IMR-90 (cell line): ENCODE data around the gene DNAI7. TPM values are rescaled to one million over a fixed set of nuclear protein-coding genes. Genes with fewer than 3 reads are reported as not detected.

ENCODE experiments used
- ATAC-seq: fragments of 200-7000 bp; cut with Tn5 transposase; 2 replicates; pipeline ENCODE4 v1.9.1; 2020; ENCODE audit warnings: low read depth, mild to moderate bottlenecking, moderate library complexity
- BruUV-seq: library from RNA; stranded (reverse); fragments of 400-500 nt; replicated peaks from 2 replicates; lab custom pipeline; 2021; lab: Mats Ljungman, UMichigan
- CTCF ChIA-PET: fragments of 300-600 bp; formaldehyde crosslinking; extraction: SDS; loops from one replicate; lab custom pipeline; 2021; ENCODE audit warnings: antibody characterized with exemption; lab: Yijun Ruan, JAX
- POLR2A ChIA-PET: fragments of 300-600 bp; sonication (Branson Sonifier 250); formaldehyde crosslinking; loops from one replicate; lab custom pipeline; 2022; ENCODE audit warnings: antibody characterized with exemption; ENCODE audit not compliant: unreplicated experiment; lab: Charles Lee
- DNase-seq: peaks from one replicate; pipeline ENCODE4 v3.0.0; 2013
- H2AFZ ChIP-seq: replicated peaks from 2 replicates; pipeline ENCODE3; 2013; ENCODE audit warnings: low read length, mild to moderate bottlenecking; ENCODE audit not compliant: poor library complexity
- H2AK5ac ChIP-seq: 2 replicates; pipeline ENCODE4 v1.6.1; 2013; ENCODE audit warnings: low read depth, low read length, inconsistent platforms
- H2AK9ac ChIP-seq: replicated peaks from 2 replicates; pipeline ENCODE3; 2013; ENCODE audit warnings: mild to moderate bottlenecking, low read depth, low read length, moderate library complexity; ENCODE audit not compliant: poor library complexity
- H2BK120ac ChIP-seq: 2 replicates; pipeline ENCODE4 v1.6.1; 2013; ENCODE audit warnings: low read depth, low read length, inconsistent platforms
- H2BK15ac ChIP-seq: 3 replicates; pipeline ENCODE4 v1.6.1; 2013; ENCODE audit warnings: low read depth, low read length, inconsistent platforms
- H2BK20ac ChIP-seq: 2 replicates; pipeline ENCODE4 v1.6.1; 2013; ENCODE audit warnings: low read depth, mild to moderate bottlenecking, inconsistent platforms, low read length, moderate library complexity
- H2BK5ac ChIP-seq: 2 replicates; pipeline ENCODE4 v1.6.1; 2013; ENCODE audit warnings: mild to moderate bottlenecking, low read depth, low read length, inconsistent platforms; ENCODE audit not compliant: poor library complexity, severe bottlenecking
- H3K14ac ChIP-seq: replicated peaks from 2 replicates; pipeline ENCODE4 v1.6.1; 2013; ENCODE audit warnings: low read depth, low read length, inconsistent platforms
- H3K18ac ChIP-seq: 2 replicates; pipeline ENCODE4 v1.6.1; 2013; ENCODE audit warnings: low read depth, low read length, control low read depth
- H3K23ac ChIP-seq: 2 replicates; pipeline ENCODE4 v1.6.1; 2013; ENCODE audit warnings: low read depth, low read length, inconsistent platforms
- H3K27ac ChIP-seq: 2 replicates; pipeline ENCODE4 v1.5.1; 2013; ENCODE audit warnings: mild to moderate bottlenecking, control low read depth, low read length; ENCODE audit not compliant: insufficient read depth
- H3K27me3 ChIP-seq: 2 replicates; pipeline ENCODE4 v1.6.1; 2013; ENCODE audit warnings: low read length; ENCODE audit not compliant: control insufficient read depth, insufficient read depth
- H3K36me3 ChIP-seq: 2 replicates; pipeline ENCODE4 v1.6.1; 2013; ENCODE audit warnings: low read length, mixed read lengths; ENCODE audit not compliant: control insufficient read depth, insufficient read depth
- H3K4ac ChIP-seq: 2 replicates; pipeline ENCODE4 v1.6.1; 2013; ENCODE audit warnings: low read depth, low read length, inconsistent platforms
- H3K4me1 ChIP-seq: 2 replicates; pipeline ENCODE4 v1.6.1; 2013; ENCODE audit warnings: low read length, mixed read lengths; ENCODE audit not compliant: control insufficient read depth, insufficient read depth
- H3K4me2 ChIP-seq: 2 replicates; pipeline ENCODE4 v1.6.1; 2013; ENCODE audit warnings: low read depth, mild to moderate bottlenecking, control low read depth, low read length, moderate library complexity
- H3K4me3 ChIP-seq: 2 replicates; pipeline ENCODE4 v1.5.1; 2013; ENCODE audit warnings: low read depth, mild to moderate bottlenecking, control low read depth, low read length, moderate library complexity; ENCODE audit not compliant: insufficient read depth
- H3K56ac ChIP-seq: 2 replicates; pipeline ENCODE4 v1.6.1; 2013; ENCODE audit warnings: low read length, inconsistent platforms; ENCODE audit not compliant: insufficient read depth; ENCODE audit errors: extremely low read depth
- H3K79me1 ChIP-seq, 2 experiments: 2 replicates each; pipeline ENCODE4 v1.6.1; 2013; ENCODE audit warnings: low read length in 2 of 2, inconsistent platforms in 1 of 2, low read depth in 1 of 2
- H3K9ac ChIP-seq: 2 replicates; pipeline ENCODE4 v1.6.1; 2013; ENCODE audit warnings: low read depth, low read length, control low read depth
- H3K9me1 ChIP-seq: 2 replicates; pipeline ENCODE4 v1.6.1; 2013; ENCODE audit warnings: low read length, inconsistent platforms; ENCODE audit not compliant: insufficient read depth
- H3K9me3 ChIP-seq: 2 replicates; pipeline ENCODE4 v1.6.1; 2013; ENCODE audit warnings: low read length; ENCODE audit not compliant: control insufficient read depth, insufficient read depth
- H4K20me1 ChIP-seq: 2 replicates; pipeline ENCODE4 v1.6.1; 2013; ENCODE audit warnings: low read length, inconsistent platforms; ENCODE audit not compliant: insufficient read depth
- H4K5ac ChIP-seq: 2 replicates; pipeline ENCODE4 v1.6.1; 2013; ENCODE audit warnings: mild to moderate bottlenecking, low read depth, low read length, control low read depth
- H4K8ac ChIP-seq, 2 experiments: 2 replicates each; pipeline ENCODE4 v1.6.1; 2013; ENCODE audit warnings: low read depth in 2 of 2, low read length in 2 of 2, control low read depth in 1 of 2, inconsistent platforms in 1 of 2
- H4K91ac ChIP-seq: 2 replicates; pipeline ENCODE4 v1.6.1; 2013; ENCODE audit warnings: low read depth, low read length, inconsistent platforms; ENCODE audit not compliant: insufficient read depth
- BHLHE40 ChIP-seq: fragments of 150-350 bp; IDR thresholded peaks from 2 replicates; pipeline ENCODE4 v1.6.1; 2016; ENCODE audit warnings: mild to moderate bottlenecking, low read depth, low read length
- CEBPB ChIP-seq: IDR thresholded peaks from 2 replicates; pipeline ENCODE4 v1.6.1; 2012; ENCODE audit warnings: low read depth, low read length, improper control_type of control experiment
- CHD1 ChIP-seq: IDR thresholded peaks from 2 replicates; pipeline ENCODE4 v1.6.1; 2012; ENCODE audit warnings: low read depth, low read length, improper control_type of control experiment
- FOS ChIP-seq: fragments of 150-350 bp; IDR thresholded peaks from 2 replicates; pipeline ENCODE4 v1.6.1; 2016; ENCODE audit warnings: low read depth, low read length
- MAFK ChIP-seq: IDR thresholded peaks from 2 replicates; pipeline ENCODE4 v1.6.1; 2012; ENCODE audit warnings: low read depth, low read length, improper control_type of control experiment
- MAZ ChIP-seq: IDR thresholded peaks from 2 replicates; pipeline ENCODE4 v1.6.1; 2012; ENCODE audit warnings: low read depth, mild to moderate bottlenecking, low read length, improper control_type of control experiment, moderate library complexity, borderline replicate concordance
- MXI1 ChIP-seq: IDR thresholded peaks from 2 replicates; pipeline ENCODE4 v1.6.1; 2012; ENCODE audit warnings: low read depth, mild to moderate bottlenecking, low read length, moderate library complexity, borderline replicate concordance
- NFE2L2 ChIP-seq: fragments of 150-350 bp; IDR thresholded peaks from 2 replicates; pipeline ENCODE4 v1.6.1; 2016; ENCODE audit warnings: low read depth, mild to moderate bottlenecking, low read length
- POLR2A ChIP-seq: IDR thresholded peaks from 2 replicates; pipeline ENCODE4 v1.6.1; 2012; ENCODE audit warnings: mild to moderate bottlenecking, low read depth, low read length
- RAD21 ChIP-seq: IDR thresholded peaks from 2 replicates; pipeline ENCODE4 v1.6.1; 2012; ENCODE audit warnings: low read length, improper control_type of control experiment
- RCOR1 ChIP-seq: IDR thresholded peaks from 2 replicates; pipeline ENCODE4 v1.6.1; 2012; ENCODE audit warnings: mild to moderate bottlenecking, low read length, improper control_type of control experiment; ENCODE audit not compliant: insufficient replicate concordance
- RFX5 ChIP-seq: IDR thresholded peaks from 2 replicates; pipeline ENCODE4 v1.8.0; 2012; ENCODE audit warnings: low read depth, mild to moderate bottlenecking, low read length, moderate library complexity
- SMC3 ChIP-seq: fragments of 150-350 bp; IDR thresholded peaks from 2 replicates; pipeline ENCODE4 v1.6.1; 2016; ENCODE audit warnings: low read depth, mild to moderate bottlenecking, antibody characterized with exemption, low read length, moderate library complexity
- whole genome bisulfite sequencing, 2 experiments: methylation state at CpG; one replicate each; pipeline versions ENCODE4 v1.1.5 to v1.1.7; 2013; ENCODE audit warnings: missing lambda C conversion rate in 2 of 2; ENCODE audit not compliant: insufficient read length in 1 of 2; ENCODE audit errors: extremely low coverage in 2 of 2; 5-methylcytosine and 5-hydroxymethylcytosine counted together
- dilution Hi-C: fragments of 300-500 bp; cut with HindIII; formaldehyde crosslinking; loops from one replicate; pipeline ENCODE4 v1.14.3; 2018; ENCODE audit warnings: low sequenced_read_pairs; ENCODE audit not compliant: unreplicated experiment
- in situ Hi-C: fragments of 300-500 bp; cut with MboI; formaldehyde crosslinking; loops from 3 replicates; pipeline ENCODE4 v1.14.3; 2019; ENCODE audit warnings: low sequenced_read_pairs, inconsistent platforms, mixed read lengths
- intact Hi-C: fragments of 100-400 bp; cut with micrococcal nuclease; formaldehyde crosslinking; loops from 2 replicates; pipeline ENCODE4 v1.10.0; 2022
- polyA plus RNA-seq, 3 experiments: library from polyadenylated mRNA; depleted of rRNA; stranded (reverse); fragments of >200 nt; gene quantifications; 2 replicates each; pipeline ENCODE4 v1.2.3, GENCODE V29; 2012; ENCODE audit warnings: low replicate concordance in 1 of 3
- total RNA-seq: library from RNA; depleted of rRNA; stranded (reverse); fragments of >200 nt; gene quantifications from 2 replicates; pipeline ENCODE4 v1.2.3, GENCODE V29; 2012
- TF ChIP-seq, protein P1 (sequence below): conservative IDR thresholded peaks from 2 replicates; pipeline ENCODE4 v1.5.1; 2012; ENCODE audit warnings: mild to moderate bottlenecking, low read depth, low read length, improper control_type of control experiment
- TF ChIP-seq, protein P2 (sequence below): fragments of 150-350 bp; IDR thresholded peaks from 2 replicates; pipeline ENCODE4 v1.6.1; 2017; ENCODE audit warnings: mild to moderate bottlenecking, antibody characterized with exemption, low read length, low read depth

Gene DNAI7
- total and polyA plus RNA-seq, 2 of the 4 experiments (the other 2 are of a cell fraction), result under 0.01 to 0.07 TPM

DNA sequence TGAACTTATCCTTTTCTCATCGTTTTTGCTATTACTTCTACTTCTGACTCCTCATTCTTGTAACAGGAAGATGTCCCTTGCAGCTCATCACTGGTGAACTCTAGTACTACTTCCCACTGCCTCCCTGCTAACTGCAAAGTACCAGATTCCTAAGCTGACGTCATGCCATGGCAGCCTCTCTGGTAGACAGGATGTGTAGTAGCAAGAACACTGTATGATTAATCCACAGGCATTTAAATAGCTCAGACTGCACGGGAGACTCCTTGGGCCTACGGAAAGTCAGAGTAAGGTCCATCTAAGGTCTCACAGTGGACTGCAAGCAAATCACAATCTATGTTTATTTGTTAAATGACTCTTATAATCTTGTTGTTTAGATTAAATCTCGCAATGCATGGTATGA, 43.5 kb downstream of the DNAI7 start:
- no peak overlapping the region for H2AK5ac ChIP-seq
- peak overlapping the region; percentile 61 for H4K91ac ChIP-seq
- no peak overlapping the region for H2AFZ ChIP-seq
- H3K79me1 ChIP-seq, result no peaks in the 10 kb centered on the region
- H2AK9ac ChIP-seq, result no peak overlapping the region
- intact Hi-C loops (no loop called here), dilution Hi-C loops (no loop called here), in situ Hi-C loops (no loop called here)
- no TSS peak for BruUV-seq
- peak overlapping the region; percentile 35; the same call in 1 of the 2 replicates for H3K9ac ChIP-seq
- peak overlapping the region; percentile 96 for H2BK5ac ChIP-seq
- POLR2A ChIA-PET, result interaction anchor here (0.6 kb wide), 1 partner anchor 122 kb away, joined by 3 read pairs; no protein-coding TSS in a partner anchor
- peak overlapping the region; percentile 47; the same call in 1 of the 2 replicates for H3K4ac ChIP-seq
- no peaks in the 10 kb centered on the region for H3K9me3 ChIP-seq
- H4K20me1 ChIP-seq, result no peaks in the 10 kb centered on the region
- peak overlapping the region; percentile 75 for H3K14ac ChIP-seq
- peak overlapping the region; percentile 57; the same call in 2 of the 3 replicates for H2BK15ac ChIP-seq
- H3K27me3 ChIP-seq, result no peaks in the 10 kb centered on the region
- peak overlapping the region; percentile 70 for H3K56ac ChIP-seq
- peak overlapping the region; percentile 6 to 88; a peak in 3 of 4 replicates for H4K8ac ChIP-seq
- peak overlapping the region; percentile 78; the same call in 1 of the 2 replicates for H3K23ac ChIP-seq
- peak; percentile 98 for ATAC-seq
- peak overlapping the region; percentile 96 for H2BK120ac ChIP-seq
- no peaks in the 10 kb centered on the region for H3K36me3 ChIP-seq
- peak overlapping the region; percentile 95 for H2BK20ac ChIP-seq
- H3K4me2 ChIP-seq, result peak overlapping the region; percentile 19; the same call in 1 of the 2 replicates
- peak overlapping the region; percentile 59; the same call in 1 of the 2 replicates for H4K5ac ChIP-seq
- CTCF ChIA-PET, result interaction anchor here (0.5 kb wide), 2 partner anchors 249 to 255 kb away, joined by 3 to 4 read pairs; no protein-coding TSS in a partner anchor
- H3K27ac ChIP-seq, result peak overlapping the region; percentile 92
- peaks cover 16% of the 10 kb centered on the region for H3K4me1 ChIP-seq
- H3K4me3 ChIP-seq, result no peak overlapping the region
- peaks cover 12% of the 10 kb centered on the region for H3K9me1 ChIP-seq
- H3K18ac ChIP-seq, result peak overlapping the region; percentile 45; the same call in 1 of the 2 replicates
- WGBS, 2 experiments, result no CpG with 5 or more reads among the region's 5 CpGs
- DNase-seq, result peak; percentile 100
- TF ChIP-seq RCOR1, result peak; percentile 84
- peak; percentile 96 for TF ChIP-seq BHLHE40
- TF ChIP-seq SMC3, result no peak; the same call in 1 of the 2 replicates
- 0 out of 2 replicates have a peak, but pooled peaks have one; percentile 27 for TF ChIP-seq MAZ
- TF ChIP-seq RAD21, result peak; percentile 15
- 0 out of 2 replicates have a peak, but pooled peaks have one; percentile 23 for TF ChIP-seq MAFK
- no peak for TF ChIP-seq MXI1
- TF ChIP-seq, protein P1, sequence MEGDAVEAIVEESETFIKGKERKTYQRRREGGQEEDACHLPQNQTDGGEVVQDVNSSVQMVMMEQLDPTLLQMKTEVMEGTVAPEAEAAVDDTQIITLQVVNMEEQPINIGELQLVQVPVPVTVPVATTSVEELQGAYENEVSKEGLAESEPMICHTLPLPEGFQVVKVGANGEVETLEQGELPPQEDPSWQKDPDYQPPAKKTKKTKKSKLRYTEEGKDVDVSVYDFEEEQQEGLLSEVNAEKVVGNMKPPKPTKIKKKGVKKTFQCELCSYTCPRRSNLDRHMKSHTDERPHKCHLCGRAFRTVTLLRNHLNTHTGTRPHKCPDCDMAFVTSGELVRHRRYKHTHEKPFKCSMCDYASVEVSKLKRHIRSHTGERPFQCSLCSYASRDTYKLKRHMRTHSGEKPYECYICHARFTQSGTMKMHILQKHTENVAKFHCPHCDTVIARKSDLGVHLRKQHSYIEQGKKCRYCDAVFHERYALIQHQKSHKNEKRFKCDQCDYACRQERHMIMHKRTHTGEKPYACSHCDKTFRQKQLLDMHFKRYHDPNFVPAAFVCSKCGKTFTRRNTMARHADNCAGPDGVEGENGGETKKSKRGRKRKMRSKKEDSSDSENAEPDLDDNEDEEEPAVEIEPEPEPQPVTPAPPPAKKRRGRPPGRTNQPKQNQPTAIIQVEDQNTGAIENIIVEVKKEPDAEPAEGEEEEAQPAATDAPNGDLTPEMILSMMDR, result no peak
- TF ChIP-seq CHD1, result 0 out of 2 replicates have a peak, but pooled peaks have one; percentile 83
- TF ChIP-seq POLR2A, result no peak
- peak; percentile 97 for TF ChIP-seq FOS
- TF ChIP-seq CEBPB, result peak; percentile 64; the same call in 1 of the 2 replicates
- TF ChIP-seq RFX5, result no peak
- no peak; the same call in 1 of the 2 replicates for TF ChIP-seq NFE2L2
- TF ChIP-seq, protein P2, sequence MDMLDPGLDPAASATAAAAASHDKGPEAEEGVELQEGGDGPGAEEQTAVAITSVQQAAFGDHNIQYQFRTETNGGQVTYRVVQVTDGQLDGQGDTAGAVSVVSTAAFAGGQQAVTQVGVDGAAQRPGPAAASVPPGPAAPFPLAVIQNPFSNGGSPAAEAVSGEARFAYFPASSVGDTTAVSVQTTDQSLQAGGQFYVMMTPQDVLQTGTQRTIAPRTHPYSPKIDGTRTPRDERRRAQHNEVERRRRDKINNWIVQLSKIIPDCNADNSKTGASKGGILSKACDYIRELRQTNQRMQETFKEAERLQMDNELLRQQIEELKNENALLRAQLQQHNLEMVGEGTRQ, result no peak
